Measurements from ENCODE around the gene LSM14B.
"Not testable (repeated sequence)": the region's sequence is repeated elsewhere in the genome, so short reads cannot be mapped to it uniquely, and the experiment has no call there.

LSM14B gene

DNA sequence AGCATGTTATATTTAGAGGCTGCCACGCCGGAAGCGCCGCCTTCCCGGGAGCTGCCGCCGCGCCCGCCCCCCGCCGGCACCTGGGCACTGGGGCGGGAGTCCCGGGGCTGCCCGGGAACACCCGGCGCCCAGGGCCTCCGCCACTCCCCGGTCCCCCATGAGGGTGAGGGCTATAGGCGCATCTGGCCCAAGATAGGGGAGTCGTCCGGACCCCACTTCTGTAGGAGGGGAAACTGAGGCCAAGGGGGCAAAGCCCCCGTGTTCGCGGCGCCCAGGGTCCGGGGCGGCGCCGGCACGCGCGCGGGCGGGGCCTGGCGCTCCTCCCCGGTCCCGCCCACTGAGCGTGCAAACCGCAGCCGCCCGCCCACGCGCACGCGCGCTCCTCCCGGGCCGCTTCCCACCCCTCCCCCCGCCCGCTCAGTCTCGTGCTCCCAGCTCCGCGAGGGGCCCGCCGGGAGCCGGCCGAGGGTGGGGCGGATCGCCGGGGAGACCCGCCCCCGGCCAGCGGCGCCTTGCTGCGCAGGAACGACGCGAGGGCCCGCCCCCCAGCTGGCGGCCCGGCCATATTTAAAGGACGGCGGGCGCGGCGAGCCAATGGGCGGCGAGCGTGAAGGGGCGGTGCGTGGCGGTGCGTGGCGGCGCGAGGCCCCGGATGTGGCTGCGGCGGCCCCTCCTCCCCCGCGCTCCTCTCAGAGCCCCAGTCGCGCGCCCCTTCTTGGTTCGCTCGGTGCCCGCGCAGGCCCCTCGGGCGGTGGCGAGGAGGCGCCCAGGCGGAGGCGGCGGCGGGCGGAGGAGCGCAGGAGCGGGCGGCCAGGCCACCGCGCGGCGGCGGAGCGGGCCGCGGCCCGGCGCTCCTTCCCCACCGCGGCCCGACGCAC lies at the start of gene LSM14B:
LSM14B (plus strand) TSS at position 700 of the 878 bp plus-strand sequence. CDS start 192 bp downstream, outside the sequence.
- DNase-seq (ENCODE audit: extremely low spot score, insufficient read length, low read depth) (peak; percentile 95), FAIRE-seq (peak; percentile 76)

DNA sequence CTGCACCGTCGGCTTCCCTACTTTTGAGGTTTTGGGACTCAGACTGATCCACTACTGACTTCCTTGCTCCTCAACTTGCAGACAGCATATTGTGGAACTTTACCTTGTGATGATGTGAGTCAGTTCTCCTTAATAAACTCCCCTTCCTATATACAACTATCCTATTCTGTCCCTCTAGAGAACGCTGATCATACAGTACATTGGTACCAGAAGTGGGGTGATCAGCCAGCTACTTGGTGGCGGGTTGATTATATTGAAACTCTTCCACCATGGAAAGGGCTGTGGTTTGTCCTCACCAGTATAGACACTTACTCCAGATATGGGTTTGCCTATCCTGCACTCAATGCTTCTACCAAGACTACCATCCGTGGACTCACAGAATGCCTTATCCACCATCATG lies 49.0 kb upstream of the LSM14B start:
- DNase-seq (ENCODE audit: extremely low spot score, insufficient read length, low read depth) (no peak), FAIRE-seq (no peak)

DNA sequence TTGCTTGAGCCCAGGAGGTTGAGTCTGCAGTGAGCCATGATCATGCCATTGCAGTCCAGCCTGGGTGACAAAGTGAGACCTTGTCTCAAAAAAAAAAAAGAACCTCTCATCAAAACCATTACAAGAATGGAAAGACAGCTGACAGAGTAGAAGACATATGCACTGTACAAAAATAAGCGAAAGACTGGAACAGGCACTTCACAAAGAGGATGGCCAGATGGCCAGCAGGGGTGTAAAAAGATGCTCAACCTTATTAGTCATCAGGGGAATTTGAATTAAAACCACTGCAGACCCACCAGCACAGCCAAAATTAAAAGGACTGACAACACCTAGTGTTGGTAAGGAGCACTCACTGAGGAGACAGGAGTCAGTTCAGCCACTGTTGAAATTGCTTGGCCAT lies 43.1 kb upstream of the LSM14B start:
- FAIRE-seq, result no peak
- DNase-seq (ENCODE audit: extremely low spot score, insufficient read length, low read depth), result no peak

DNA sequence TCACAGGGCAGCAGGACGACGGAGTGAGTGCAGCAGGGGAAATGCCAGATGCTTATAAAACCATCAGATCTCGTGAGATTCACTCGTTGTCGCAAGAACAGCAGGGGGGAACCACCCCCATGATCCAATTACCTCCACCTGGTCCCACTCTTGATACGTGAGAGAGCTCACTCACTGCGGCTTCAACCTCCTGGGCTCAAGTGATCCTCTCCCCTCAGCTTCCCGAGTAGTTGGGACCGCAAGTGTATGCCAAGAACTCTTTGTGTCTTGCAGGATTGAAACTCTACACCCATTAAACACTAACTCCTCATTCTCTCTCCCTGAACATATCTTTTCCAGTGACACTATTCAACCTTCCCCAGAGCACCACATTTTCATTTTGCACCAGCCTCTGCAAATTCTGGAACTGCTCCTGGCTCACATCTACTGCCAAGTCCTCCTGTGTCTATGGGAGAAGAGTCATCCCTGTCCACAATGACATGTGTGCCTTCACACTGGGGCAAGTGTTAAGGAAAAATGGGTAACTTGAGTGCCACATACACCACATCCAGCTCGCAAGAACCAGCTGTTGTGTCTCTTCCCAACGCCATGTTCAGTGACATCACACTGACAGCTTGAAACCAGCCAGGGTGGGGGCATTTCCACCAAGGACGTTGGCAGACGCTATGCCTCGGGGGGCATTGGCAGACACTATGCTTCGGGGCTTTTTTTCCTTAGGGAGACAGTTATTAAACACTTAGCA lies 41.9 kb upstream of the LSM14B start:
- FAIRE-seq (no peak), DNase-seq (ENCODE audit: extremely low spot score, insufficient read length, low read depth) (no peak)

DNA sequence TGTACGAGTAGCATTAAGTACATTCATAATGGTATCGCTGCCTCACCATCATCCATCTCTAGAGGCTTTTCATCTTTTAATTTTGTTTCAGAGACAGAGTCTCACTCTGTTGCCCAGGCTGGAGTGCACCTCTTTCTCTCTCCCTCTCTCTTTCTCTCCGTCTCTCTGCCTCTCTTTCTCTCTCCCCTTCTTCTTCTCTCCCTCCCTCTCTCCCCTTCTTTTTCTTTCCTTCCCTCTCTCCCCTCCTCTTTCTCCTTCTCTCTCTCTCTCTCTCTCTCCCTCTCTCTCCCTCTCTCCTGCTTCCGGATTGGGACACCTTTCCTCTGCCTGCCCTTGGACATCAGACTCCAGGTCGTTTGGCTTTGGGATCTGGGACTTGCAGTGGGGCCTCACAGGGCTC lies 39.0 kb upstream of the LSM14B start:
- no peak for DNase-seq (ENCODE audit: extremely low spot score, insufficient read length, low read depth)
- no peak for FAIRE-seq

- FAIRE-seq, result not testable (repeated sequence)
Observed at GRCh38 chr20:62084224-62084623, 38.1 kb upstream of the LSM14B start.

DNA sequence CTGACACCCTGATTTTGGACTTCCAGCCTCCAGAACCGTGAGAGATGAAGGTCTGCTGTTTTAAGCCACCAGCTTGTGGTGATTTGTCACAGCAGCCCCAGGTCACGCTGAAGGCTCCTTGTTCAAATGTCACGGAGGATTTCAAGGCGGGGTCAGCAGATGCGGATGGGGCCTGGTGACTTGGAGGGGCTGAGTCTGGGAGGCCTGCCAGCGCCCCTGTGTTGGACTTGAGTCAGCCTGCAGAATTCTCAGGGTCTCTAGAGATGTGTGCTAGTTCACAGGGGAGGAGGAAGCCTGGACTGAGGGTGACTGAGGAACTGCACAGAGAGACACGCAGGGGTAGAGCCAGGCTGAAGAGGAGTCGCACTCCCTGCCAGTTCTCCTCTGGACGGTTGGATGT lies 37.1 kb upstream of the LSM14B start:
- no peak for FAIRE-seq

More at GRCh38 chr20:62084224-62084623, 38.1 kb upstream of the LSM14B start:
- not testable (repeated sequence) for DNase-seq (ENCODE audit: extremely low spot score, insufficient read length, low read depth)

GRCh38 chr20:62087227-62087626 lies 35.0 kb upstream of the LSM14B start:
- DNase-seq (ENCODE audit: extremely low spot score, insufficient read length, low read depth), result no peak

More for the DNA sequence above, 37.1 kb upstream of the LSM14B start:
- no peak for DNase-seq (ENCODE audit: extremely low spot score, insufficient read length, low read depth)

DNA sequence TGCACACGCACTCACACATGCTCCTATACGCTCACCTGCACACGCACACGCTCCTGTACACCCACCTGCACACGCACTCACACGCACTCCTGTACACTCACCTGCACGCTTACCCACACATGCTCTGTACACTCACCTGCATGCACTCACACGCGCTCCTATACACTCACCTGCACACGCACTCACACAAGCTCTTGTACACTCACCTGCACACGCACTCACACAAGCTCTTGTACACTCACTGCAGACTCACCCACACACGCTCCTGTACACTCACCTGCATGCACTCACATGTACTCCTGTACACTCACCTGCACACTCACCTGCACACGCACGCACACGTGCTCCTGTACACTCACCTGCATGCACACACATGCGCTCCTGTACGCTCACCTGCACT lies 34.6 kb upstream of the LSM14B start:
- no peak for DNase-seq (ENCODE audit: extremely low spot score, insufficient read length, low read depth)
- FAIRE-seq, result no peak

More at GRCh38 chr20:62087227-62087626, 35.0 kb upstream of the LSM14B start:
- FAIRE-seq, result no peak

- FAIRE-seq (no peak), DNase-seq (ENCODE audit: extremely low spot score, insufficient read length, low read depth) (no peak)
Observed at GRCh38 chr20:62088258-62089127, 33.8 kb upstream of the LSM14B start.

DNA sequence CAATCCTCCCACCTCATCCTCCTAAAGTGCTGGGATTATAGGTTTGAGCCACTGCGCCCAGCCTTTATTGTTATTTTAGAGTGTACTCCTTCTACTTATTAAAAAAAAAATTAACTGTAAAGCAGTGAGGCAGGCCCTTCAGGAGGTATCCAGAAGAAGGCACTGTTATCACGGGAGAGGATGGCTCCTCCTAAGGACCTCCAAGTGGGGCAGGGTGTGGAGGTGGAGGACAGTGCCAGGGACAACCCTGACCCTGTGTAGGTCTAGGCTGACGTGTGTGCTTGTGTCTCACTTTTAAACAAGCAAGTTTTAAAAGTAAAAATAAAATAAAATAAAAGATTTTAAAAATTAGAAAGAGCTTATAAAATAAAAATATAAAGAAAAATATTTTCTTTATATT lies 32.9 kb upstream of the LSM14B start:
- FAIRE-seq (no peak), DNase-seq (ENCODE audit: extremely low spot score, insufficient read length, low read depth) (no peak)

DNA sequence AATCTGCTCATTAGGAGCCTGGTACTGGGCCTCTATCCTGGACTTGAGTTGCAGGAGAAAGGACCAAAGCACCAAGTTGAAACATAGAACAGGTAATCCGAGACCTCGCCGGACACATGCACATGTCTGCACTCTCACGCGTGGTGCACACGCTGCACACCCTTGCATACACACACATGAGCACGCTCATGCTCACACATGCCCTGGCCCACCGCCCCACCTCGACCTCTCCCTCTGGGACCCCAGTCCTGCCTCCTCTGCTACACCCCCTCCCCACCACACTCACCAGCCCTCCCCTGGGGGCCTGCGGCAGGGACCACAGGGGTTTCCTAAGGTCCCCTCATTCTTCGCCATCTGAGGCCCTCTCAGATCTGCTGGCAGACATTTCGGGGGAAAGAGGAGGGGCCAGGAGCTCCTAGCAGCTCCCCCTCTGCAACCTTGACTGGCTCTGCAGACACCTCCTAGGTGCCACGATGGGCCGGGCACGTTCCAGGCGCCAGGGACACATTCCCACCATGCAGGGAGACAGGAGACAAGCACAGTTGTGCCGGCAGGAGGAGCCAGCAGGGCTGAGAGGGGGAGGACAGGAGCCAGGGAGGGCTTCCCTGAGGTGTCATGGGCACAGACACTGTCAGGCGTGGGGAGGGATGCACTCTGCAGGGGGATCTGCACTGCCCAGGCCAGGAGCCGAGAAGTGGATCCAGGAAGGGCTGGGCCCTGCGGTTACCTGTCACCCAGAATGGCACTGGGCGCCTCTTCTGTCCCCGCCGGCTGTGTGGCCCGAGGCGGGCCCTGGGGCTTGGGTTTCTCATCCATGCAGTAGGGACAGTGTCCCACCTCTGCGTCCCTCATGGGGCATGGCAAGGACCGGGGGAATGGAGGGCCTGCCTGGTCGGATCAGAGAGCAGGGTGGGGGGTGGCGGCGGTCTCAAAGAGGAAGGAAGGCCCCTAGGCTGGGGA lies 25.6 kb upstream of the LSM14B start:
- no peak for FAIRE-seq

GRCh38 chr20:62097881-62098407 lies 24.3 kb upstream of the LSM14B start:
- FAIRE-seq (no peak), DNase-seq (ENCODE audit: extremely low spot score, insufficient read length, low read depth) (no peak)

More for the DNA sequence above, 25.6 kb upstream of the LSM14B start:
- DNase-seq (ENCODE audit: extremely low spot score, insufficient read length, low read depth), result no peak

DNA sequence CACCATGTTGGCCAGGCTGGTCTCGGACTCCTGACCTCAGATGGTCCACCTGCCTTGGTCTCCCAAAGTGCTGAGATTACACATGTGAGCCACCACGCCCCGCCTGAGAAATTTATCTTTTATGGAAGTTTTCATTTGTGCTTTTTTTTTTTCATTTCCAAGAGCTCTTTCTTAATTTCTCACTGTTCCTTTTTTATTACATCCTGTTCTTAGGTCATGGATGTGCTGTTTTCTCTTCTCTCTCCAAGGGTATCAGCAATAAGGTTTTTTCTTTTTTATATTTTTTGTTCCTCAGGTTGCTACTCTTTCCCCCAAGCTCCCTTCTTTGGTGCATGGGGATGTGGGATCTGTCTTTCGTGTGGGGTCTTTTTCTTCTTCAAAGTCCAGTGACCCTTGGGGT lies 21.2 kb upstream of the LSM14B start:
- DNase-seq (ENCODE audit: extremely low spot score, insufficient read length, low read depth), result no peak
- no peak for FAIRE-seq

- FAIRE-seq (no peak), DNase-seq (ENCODE audit: extremely low spot score, insufficient read length, low read depth) (no peak)
Observed at GRCh38 chr20:62103508-62104233, 18.6 kb upstream of the LSM14B start.

DNA sequence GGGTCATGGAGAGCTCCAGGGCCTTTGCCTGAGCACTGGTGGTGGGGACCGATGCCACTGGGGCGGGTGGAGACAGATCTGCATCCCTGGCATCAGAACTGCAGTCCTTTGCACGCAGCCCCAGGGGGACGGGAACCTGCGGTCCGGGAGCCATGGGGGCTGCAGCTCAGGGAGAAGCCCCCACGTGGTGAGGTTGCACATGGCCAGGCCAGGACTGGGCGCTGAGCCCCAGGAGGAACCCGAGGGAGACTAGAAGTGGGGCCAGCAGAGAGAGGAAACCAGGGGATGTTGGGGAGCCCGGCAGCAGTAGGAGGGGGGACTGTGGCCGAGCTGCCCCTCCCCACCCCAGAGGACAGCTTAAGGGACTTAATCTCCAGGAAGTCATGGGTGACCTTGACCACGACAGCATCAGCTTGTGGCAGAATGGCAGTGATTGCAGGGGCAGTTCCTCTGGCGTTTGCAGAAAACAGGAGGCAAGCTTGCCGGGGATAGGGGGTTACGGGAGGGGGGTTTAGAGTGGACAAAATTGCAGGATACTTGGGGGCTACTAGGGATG lies 18.0 kb upstream of the LSM14B start:
- DNase-seq (ENCODE audit: extremely low spot score, insufficient read length, low read depth) (no peak), FAIRE-seq (no peak)

- no peak for FAIRE-seq
Observed at GRCh38 chr20:62104791-62105345, 17.4 kb upstream of the LSM14B start.

DNA sequence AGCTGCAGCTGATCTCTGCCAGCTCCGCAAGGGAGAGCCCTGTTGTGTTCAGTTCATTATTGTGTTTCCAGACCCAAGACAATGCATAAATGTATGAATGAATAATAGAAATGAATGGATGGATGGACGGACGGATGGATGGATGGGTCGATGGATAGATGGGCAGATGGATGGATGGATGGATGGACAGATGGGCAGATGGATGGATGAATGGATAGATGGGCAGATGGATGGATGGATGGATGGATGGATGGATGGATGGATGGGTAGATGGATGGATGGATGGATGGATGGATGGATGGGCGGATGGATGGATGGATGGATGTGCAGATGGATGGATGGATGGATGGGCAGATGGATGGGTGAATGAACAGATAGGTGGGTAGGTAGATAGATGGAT lies 16.7 kb upstream of the LSM14B start:
- no peak for FAIRE-seq
- no peak for DNase-seq (ENCODE audit: extremely low spot score, insufficient read length, low read depth)

More at GRCh38 chr20:62104791-62105345, 17.4 kb upstream of the LSM14B start:
- no peak for DNase-seq (ENCODE audit: extremely low spot score, insufficient read length, low read depth)

Data from GM18507 (cell line).